Mucosa of descending colon (tissue), 3 donors: ENCODE results near the gene PDE4B. TPM values are rescaled to one million over a fixed set of nuclear protein-coding genes. Genes with fewer than 3 reads are reported as not detected.
"Not testable (repeated sequence)": the region's sequence is repeated elsewhere in the genome, so short reads cannot be mapped to it uniquely, and the experiment has no call there.

Experiments used
- ATAC-seq: fragments of 200-7000 bp; cut with Tn5 transposase; one replicate; pipeline ENCODE4 v1.9.1; 2020; ENCODE audit warnings: mild to moderate bottlenecking, moderate library complexity
- DNase-seq, 3 donors: peaks; one replicate each; pipeline ENCODE4 v3.0.0-alpha.2; 2020
- H3K36me3 ChIP-seq: fragments of 200-600 bp; one replicate; pipeline ENCODE4 v1.8.0; 2021; ENCODE audit warnings: low read depth, mild to moderate bottlenecking
- H3K4me1 ChIP-seq: fragments of 200-600 bp; one replicate; pipeline ENCODE4 v1.8.0; 2021; ENCODE audit warnings: low read depth, mild to moderate bottlenecking
- H3K4me3 ChIP-seq: fragments of 200-600 bp; one replicate; pipeline ENCODE4 v1.8.0; 2021; ENCODE audit warnings: mild to moderate bottlenecking
- H3K9me3 ChIP-seq: fragments of 200-600 bp; one replicate; pipeline ENCODE4 v1.8.0; 2021; ENCODE audit warnings: mild to moderate bottlenecking
- CTCF ChIP-seq: fragments of 200-600 bp; IDR thresholded peaks from one replicate; pipeline ENCODE4 v1.8.0; 2022; ENCODE audit warnings: antibody characterized with exemption, mild to moderate bottlenecking
- intact Hi-C, 2 donors: fragments of 100-400 bp; cut with DNase I in 1 of 2; cut with micrococcal nuclease in 1 of 2; formaldehyde crosslinking; loops; one replicate each; pipeline versions ENCODE4 v1.11.0 to v1.11.1; 2022; cut with DNase I, micrococcal nuclease
- total RNA-seq, 3 donors: library from RNA; stranded (reverse); fragmentation: NEBNext Ultra II Directional in 2 of 3; extraction: Animal tissue kit (Norgen Biotek cat#: 25700) in 2 of 3; gene quantifications; one replicate each; pipeline versions ENCODE4 v1.2.1 to v1.2.4, GENCODE V29; 2021 to 2023
- donor health status: DM: no; HTN: no; CAD: no; lungs with moderate emphysema.
- donor health status: DM: no; HTN: no; CAD: no.
- donor health status: DM: no; HTN: yes; CAD: no.

PDE4B gene
- total RNA-seq, 3 donors from 2014 or later: 3.4 to 6.6 (median 4.9) TPM

GRCh38 chr1:66050633-66051032 is 257.9 kb downstream of the PDE4B start:
- H3K4me1 ChIP-seq: no peaks in the 10 kb centered on the region
- intact Hi-C loops: no loop called here
- H3K4me3 ChIP-seq: no peak overlapping the region
- DNase-seq (no peak), ATAC-seq (no peak)
- no peaks in the 10 kb centered on the region for H3K36me3 ChIP-seq
- no peak for TF ChIP-seq CTCF
- H3K9me3 ChIP-seq: no peaks in the 10 kb centered on the region

- ATAC-seq (no peak), DNase-seq (no peak)
- Histone ChIP-seq H3K4me1 (no peaks in the 10 kb centered on the region), H3K9me3 (no peaks in the 10 kb centered on the region), H3K4me3 (no peak overlapping the region), H3K36me3 (no peaks in the 10 kb centered on the region)
- no peak for TF ChIP-seq CTCF
- intact Hi-C loops: no loop called here
Measured at GRCh38 chr1:66055092-66055491, 262.4 kb downstream of the PDE4B start.

GRCh38 chr1:66057448-66057847 is 264.8 kb downstream of the PDE4B start:
- ATAC-seq, H3K4me3 ChIP-seq, H3K9me3 ChIP-seq, H3K36me3 ChIP-seq, H3K4me1 ChIP-seq, DNase-seq, intact Hi-C loops: not testable (repeated sequence)

GRCh38 chr1:66058558-66058957 is 265.9 kb downstream of the PDE4B start:
- Histone ChIP-seq H3K4me3 (no peak overlapping the region), H3K9me3 (no peaks in the 10 kb centered on the region), H3K4me1 (no peaks in the 10 kb centered on the region), H3K36me3 (no peaks in the 10 kb centered on the region)
- ATAC-seq (no peak), DNase-seq (no peak)
- TF ChIP-seq CTCF: no peak
- intact Hi-C loops: no loop called here

- H3K9me3 ChIP-seq, intact Hi-C loops, H3K4me1 ChIP-seq, ATAC-seq, H3K36me3 ChIP-seq, H3K4me3 ChIP-seq, DNase-seq: not testable (repeated sequence)
Measured at GRCh38 chr1:66067219-66067618, 274.5 kb downstream of the PDE4B start.

GRCh38 chr1:66069976-66070876 is 277.5 kb downstream of the PDE4B start:
- H3K9me3 ChIP-seq: no peaks in the 10 kb centered on the region
- DNase-seq (no peak), ATAC-seq (no peak)
- no peaks in the 10 kb centered on the region for H3K4me1 ChIP-seq
- no peak for TF ChIP-seq CTCF
- no peak overlapping the region for H3K4me3 ChIP-seq
- H3K36me3 ChIP-seq: no peaks in the 10 kb centered on the region
- intact Hi-C loops: no loop called here
